ENCODE measurements around the gene FLNC. TPM values are rescaled to one million over a fixed set of nuclear protein-coding genes. Genes with fewer than 3 reads are reported as not detected.

The FLNC gene
- total and polyA plus RNA-seq, 2 donors (not counting 3 experiments of a cell fraction or from before 2014, with no cell fraction given): 19.5 to 81.9 TPM

- CTCF ChIA-PET: interaction anchor here (0.6 to 4.3 kb wide), 8 partner anchors 9 to 225 kb away, joined by 3 to 48 read pairs (median 5); no protein-coding TSS in a partner anchor
- peak overlapping the region; percentile 28 for H3K9ac ChIP-seq (replicated peaks; ENCODE audit: extremely low read depth, insufficient read depth, low read length)
Observed at GRCh38 chr7:128833946-128834325, 3.7 kb downstream of the FLNC start.

More at GRCh38 chr7:128833946-128834325, 3.7 kb downstream of the FLNC start:
- dilution Hi-C loops (cut with MboI; ENCODE audit: extremely low pct_ligation_motif_present, low sequenced_read_pairs): no loop called here
- FAIRE-seq (peak; percentile 46), DNase-seq (ENCODE audit: low read depth, low spot score) (no peak)
- Histone ChIP-seq H3K36me3 (ENCODE audit: control insufficient read depth in 2 of 2, extremely low read depth in 1 of 2, insufficient read depth in 2 of 2, low read length in 2 of 2) (peaks cover 7 to 35% of the 10 kb centered on the region in 2 experiments), H3K4me1 (ENCODE audit: control insufficient read depth, extremely low read depth, insufficient read depth, low read length) (peaks cover 39% of the 10 kb centered on the region), H3K4me3 (replicated peaks in 1 of 3; ENCODE audit: insufficient read depth in 1 of 3, low read depth in 1 of 3, low read length in 3 of 3) (no peak overlapping the region), H3K79me2 (ENCODE audit: control insufficient read depth, insufficient read depth, low read length) (peaks cover 29% of the 10 kb centered on the region), H4K20me1 (replicated peaks; ENCODE audit: control insufficient read depth, extremely low read depth, insufficient read depth, low read length) (no peaks in the 10 kb centered on the region), H2AFZ (ENCODE audit: low read depth, low read length) (no peak overlapping the region), H3K9me3 (replicated peaks; ENCODE audit: control insufficient read depth, insufficient read depth, low read length) (no peaks in the 10 kb centered on the region), H3K27me3 (ENCODE audit: control insufficient read depth in 2 of 2, insufficient read depth in 2 of 2, low read length in 2 of 2) (no peaks in the 10 kb centered on the region), H3K27ac (ENCODE audit: insufficient read depth, low read depth, low read length) (peak overlapping the region; percentile 85), H3K4me2 (ENCODE audit: insufficient read depth, low read length) (peak overlapping the region; percentile 36), H3K9me1 (replicated peaks; ENCODE audit: control insufficient read depth, extremely low read depth, insufficient read depth, low read length) (no peaks in the 10 kb centered on the region)
- POLR2A ChIA-PET: interaction anchor here (1.4 kb wide), 1 partner anchor 8 kb away, joined by 4 read pairs; no protein-coding TSS in a partner anchor
- TF ChIP-seq POLR2A (IDR thresholded peaks at IDR 0.05; ENCODE audit: low read depth, low read length) (no peak), MYC (IDR thresholded peaks at IDR 0.05; ENCODE audit: low read depth, low read length) (no peak), MAX (IDR thresholded peaks at IDR 0.05; ENCODE audit: insufficient read depth, insufficient read length) (no peak), POLR2AphosphoS5 (IDR thresholded peaks at IDR 0.05; ENCODE audit: insufficient read depth, low read depth, low read length) (no peak), FOS (IDR thresholded peaks at IDR 0.05; ENCODE audit: borderline replicate concordance, insufficient read depth, low read length) (no peak), GATA2 (IDR thresholded peaks at IDR 0.05; ENCODE audit: insufficient read depth, insufficient read length, low read depth, low read length) (no peak), EZH2 (IDR thresholded peaks at IDR 0.05; ENCODE audit: borderline replicate concordance, low read depth, low read length, severe bottlenecking) (no peak), JUN (IDR thresholded peaks at IDR 0.05; ENCODE audit: borderline replicate concordance, insufficient read depth, insufficient read length, low read depth) (no peak), CTCF (IDR thresholded peaks at IDR 0.05; ENCODE audit: extremely low read depth in 1 of 2, insufficient read depth in 1 of 2, low read depth in 1 of 2, low read length in 2 of 2) (no peak)
- intact Hi-C loops (cut with micrococcal nuclease): loop anchor here (1.0 to 2.0 kb wide), 2 partner anchors 28 to 43 kb away; partner anchors contain the start of genes ATP6V1F and CCDC136
- BruUV-seq (replicated peaks): no TSS peak

All from endothelial cell of umbilical vein (primary cell).